ENCODE measurements around the gene PTAR1.

The PTAR1 gene

DNA sequence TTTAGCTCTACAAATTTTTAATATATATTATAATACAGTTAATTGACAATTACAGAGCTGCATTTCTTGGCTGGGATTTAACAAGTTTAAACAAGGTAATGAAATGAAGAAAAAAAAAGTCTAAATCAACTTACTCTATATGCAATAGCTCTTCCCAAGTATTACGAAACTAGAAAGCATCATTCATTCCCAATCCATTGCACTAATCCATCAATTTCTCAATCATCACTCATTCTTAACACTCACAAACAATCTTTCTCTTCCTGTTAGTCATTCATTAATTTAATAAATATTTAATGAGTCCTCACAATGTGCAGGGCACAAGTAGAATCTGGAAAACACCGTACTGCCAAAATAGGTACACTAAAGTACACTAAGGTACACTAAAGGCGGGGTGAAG is 44.7 kb downstream of the PTAR1 start:
- Histone ChIP-seq H3K23ac (ENCODE audit: low read length) (no peak overlapping the region), H3K4me1 (ENCODE audit: control insufficient read depth, low read depth, low read length) (no peaks in the 10 kb centered on the region), H3K4me2 (ENCODE audit: low read length) (no peak overlapping the region), H2AK5ac (ENCODE audit: low read length) (no peak overlapping the region), H3K79me1 (ENCODE audit: low read length) (peaks cover 1% of the 10 kb centered on the region), H2BK15ac (replicated peaks; ENCODE audit: low read depth) (no peak overlapping the region), H4K5ac (ENCODE audit: low read length) (no peak overlapping the region), H4K8ac (ENCODE audit: low read depth, low read length) (no peak overlapping the region), H2BK120ac (ENCODE audit: low read depth, low read length) (no peak overlapping the region), H3K9ac (ENCODE audit: low read length) (no peak overlapping the region), H3K79me2 (ENCODE audit: control insufficient read depth, insufficient read depth, low read length) (no peaks in the 10 kb centered on the region), H3K27ac (ENCODE audit: low read depth, low read length) (no peak overlapping the region), H3K27me3 (ENCODE audit: insufficient read depth, low read length, poor library complexity) (no peaks in the 10 kb centered on the region), H3K18ac (ENCODE audit: low read length) (no peak overlapping the region), H3K56ac (ENCODE audit: low read length) (no peak overlapping the region), H3K4ac (ENCODE audit: low read depth, low read length) (no peak overlapping the region), H2BK5ac (ENCODE audit: low read length) (no peak overlapping the region), H3K4me3 (ENCODE audit: low read length) (no peak overlapping the region), H3K36me3 (ENCODE audit: control insufficient read depth, insufficient read depth, low read length) (no peaks in the 10 kb centered on the region)
- 100% methylated on average over 1 of the region's 3 CpGs for WGBS (ENCODE audit: extremely low coverage, insufficient coverage, low lambda C conversion rate)
- no peak for DNase-seq

DNA sequence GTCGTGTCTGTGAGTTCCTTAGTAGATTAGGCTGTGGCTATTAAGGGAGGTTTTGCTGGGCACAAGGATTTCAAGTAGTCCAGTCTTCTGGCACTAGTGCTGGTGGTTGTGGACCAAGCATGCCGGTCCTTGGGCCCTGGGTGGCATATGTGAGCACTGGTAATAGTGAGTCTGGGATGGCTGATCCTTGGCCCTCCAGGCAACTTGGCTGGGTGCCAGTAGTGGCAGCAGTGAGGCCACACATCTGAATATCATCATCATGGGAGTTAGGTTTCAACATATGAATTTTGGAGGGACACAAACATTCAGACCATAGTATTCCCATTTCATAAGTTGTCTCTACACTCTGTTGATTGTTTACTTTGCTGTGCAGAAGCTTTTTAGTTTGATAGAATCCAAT is 62.3 kb downstream of the PTAR1 start:
- no CpG with 5 or more reads among the region's 2 CpGs for WGBS (ENCODE audit: extremely low coverage, insufficient coverage, low lambda C conversion rate)
- H3K27me3 ChIP-seq (ENCODE audit: insufficient read depth, low read length, poor library complexity) = no peaks in the 10 kb centered on the region
- no peaks in the 10 kb centered on the region for H3K36me3 ChIP-seq (ENCODE audit: control insufficient read depth, insufficient read depth, low read length)
- H3K4ac ChIP-seq (ENCODE audit: low read depth, low read length) = no peak overlapping the region
- H3K4me2 ChIP-seq (ENCODE audit: low read length) = no peak overlapping the region
- DNase-seq = no peak
- H3K4me1 ChIP-seq (ENCODE audit: control insufficient read depth, low read depth, low read length) = no peaks in the 10 kb centered on the region
- no peak overlapping the region for H3K4me3 ChIP-seq (ENCODE audit: low read length)
- H2BK120ac ChIP-seq (ENCODE audit: low read depth, low read length) = no peak overlapping the region
- no peak overlapping the region for H4K8ac ChIP-seq (ENCODE audit: low read depth, low read length)
- H3K9ac ChIP-seq (ENCODE audit: low read length) = no peak overlapping the region
- H2BK15ac ChIP-seq (replicated peaks; ENCODE audit: low read depth) = no peak overlapping the region
- H3K27ac ChIP-seq (ENCODE audit: low read depth, low read length) = no peak overlapping the region
- H3K56ac ChIP-seq (ENCODE audit: low read length) = no peak overlapping the region
- no peak overlapping the region for H3K23ac ChIP-seq (ENCODE audit: low read length)
- H2BK5ac ChIP-seq (ENCODE audit: low read length) = no peak overlapping the region
- H3K79me1 ChIP-seq (ENCODE audit: low read length) = no peaks in the 10 kb centered on the region
- no peak overlapping the region for H4K5ac ChIP-seq (ENCODE audit: low read length)
- H3K79me2 ChIP-seq (ENCODE audit: control insufficient read depth, insufficient read depth, low read length) = no peaks in the 10 kb centered on the region
- no peak overlapping the region for H3K18ac ChIP-seq (ENCODE audit: low read length)
- no peak overlapping the region for H2AK5ac ChIP-seq (ENCODE audit: low read length)

DNA sequence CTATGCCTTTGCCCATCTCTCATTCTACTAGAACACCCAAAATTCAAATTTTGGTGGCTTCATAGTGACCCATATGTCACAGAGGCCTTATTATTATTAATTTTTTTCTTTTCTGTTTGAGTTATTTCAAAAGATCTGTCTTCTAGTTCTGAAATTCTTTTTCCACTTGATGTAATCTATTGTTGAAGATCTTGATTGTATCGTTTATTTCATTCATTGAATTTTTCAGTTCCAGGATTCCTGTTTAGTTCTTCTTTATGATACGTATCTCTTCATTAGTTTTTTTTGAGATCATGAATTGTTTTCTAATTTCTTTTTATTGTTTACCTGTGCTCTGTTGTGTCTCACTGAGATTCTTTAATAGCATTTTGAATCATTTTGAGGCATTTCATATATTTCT is 63.0 kb downstream of the PTAR1 start:
- Histone ChIP-seq H3K18ac (ENCODE audit: low read length) (no peak overlapping the region), H3K36me3 (ENCODE audit: control insufficient read depth, insufficient read depth, low read length) (no peaks in the 10 kb centered on the region), H3K27me3 (ENCODE audit: insufficient read depth, low read length, poor library complexity) (no peaks in the 10 kb centered on the region), H2BK5ac (ENCODE audit: low read length) (no peak overlapping the region), H3K4ac (ENCODE audit: low read depth, low read length) (no peak overlapping the region), H3K23ac (ENCODE audit: low read length) (no peak overlapping the region), H2BK120ac (ENCODE audit: low read depth, low read length) (no peak overlapping the region), H2AK5ac (ENCODE audit: low read length) (no peak overlapping the region), H3K4me1 (ENCODE audit: control insufficient read depth, low read depth, low read length) (no peaks in the 10 kb centered on the region), H3K4me2 (ENCODE audit: low read length) (no peak overlapping the region), H2BK15ac (replicated peaks; ENCODE audit: low read depth) (no peak overlapping the region), H3K79me2 (ENCODE audit: control insufficient read depth, insufficient read depth, low read length) (no peaks in the 10 kb centered on the region), H3K9ac (ENCODE audit: low read length) (no peak overlapping the region), H3K56ac (ENCODE audit: low read length) (no peak overlapping the region), H3K79me1 (ENCODE audit: low read length) (no peaks in the 10 kb centered on the region), H3K4me3 (ENCODE audit: low read length) (no peak overlapping the region), H4K8ac (ENCODE audit: low read depth, low read length) (no peak overlapping the region), H4K5ac (ENCODE audit: low read length) (no peak overlapping the region), H3K27ac (ENCODE audit: low read depth, low read length) (no peak overlapping the region)
- no CpG with 5 or more reads among the region's 2 CpGs for WGBS (ENCODE audit: extremely low coverage, insufficient coverage, low lambda C conversion rate)
- DNase-seq = no peak

DNA sequence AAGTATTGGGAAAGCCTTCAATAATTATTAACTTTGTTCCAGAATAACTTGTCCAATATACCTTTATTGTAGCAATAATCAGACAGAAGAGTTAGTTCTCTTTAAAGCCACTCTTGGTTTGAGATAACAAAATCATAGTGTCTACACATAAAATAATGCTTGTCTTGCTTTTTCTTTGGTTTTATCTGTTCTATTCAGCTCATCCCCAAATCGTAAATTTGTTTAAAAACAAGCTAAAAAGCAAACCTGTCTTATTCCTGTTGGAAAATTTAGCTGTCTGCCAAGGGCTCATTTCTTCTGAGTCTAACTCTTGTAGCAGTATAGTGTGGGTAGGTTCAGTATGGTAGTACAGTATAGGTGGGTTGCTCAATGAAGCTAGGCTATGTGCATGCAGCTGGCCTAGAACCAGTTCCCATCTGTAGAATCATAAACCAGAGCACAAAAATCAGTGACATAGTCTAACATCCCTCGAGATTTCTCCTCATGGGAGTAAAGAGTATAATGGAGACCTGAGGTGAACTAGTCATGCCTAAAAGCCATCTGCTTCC is 69.7 kb downstream of the PTAR1 start:
- no peaks in the 10 kb centered on the region for H3K4me1 ChIP-seq (ENCODE audit: control insufficient read depth, low read depth, low read length)
- H3K27me3 ChIP-seq (ENCODE audit: insufficient read depth, low read length, poor library complexity) = no peaks in the 10 kb centered on the region
- WGBS (ENCODE audit: extremely low coverage, insufficient coverage, low lambda C conversion rate) = no CpG with 5 or more reads among the region's 2 CpGs
- H3K36me3 ChIP-seq (ENCODE audit: control insufficient read depth, insufficient read depth, low read length) = no peaks in the 10 kb centered on the region
- H2BK15ac ChIP-seq (replicated peaks; ENCODE audit: low read depth) = no peak overlapping the region
- H3K23ac ChIP-seq (ENCODE audit: low read length) = no peak overlapping the region
- H3K79me2 ChIP-seq (ENCODE audit: control insufficient read depth, insufficient read depth, low read length) = no peaks in the 10 kb centered on the region
- no peak overlapping the region for H3K18ac ChIP-seq (ENCODE audit: low read length)
- no peak overlapping the region for H3K9ac ChIP-seq (ENCODE audit: low read length)
- H2AK5ac ChIP-seq (ENCODE audit: low read length) = no peak overlapping the region
- H4K8ac ChIP-seq (ENCODE audit: low read depth, low read length) = no peak overlapping the region
- no peak overlapping the region for H3K4ac ChIP-seq (ENCODE audit: low read depth, low read length)
- no peaks in the 10 kb centered on the region for H3K79me1 ChIP-seq (ENCODE audit: low read length)
- H3K56ac ChIP-seq (ENCODE audit: low read length) = no peak overlapping the region
- no peak overlapping the region for H3K4me3 ChIP-seq (ENCODE audit: low read length)
- no peak overlapping the region for H3K27ac ChIP-seq (ENCODE audit: low read depth, low read length)
- DNase-seq = no peak
- no peak overlapping the region for H2BK5ac ChIP-seq (ENCODE audit: low read length)
- no peak overlapping the region for H3K4me2 ChIP-seq (ENCODE audit: low read length)
- H4K5ac ChIP-seq (ENCODE audit: low read length) = no peak overlapping the region
- no peak overlapping the region for H2BK120ac ChIP-seq (ENCODE audit: low read depth, low read length)

DNA sequence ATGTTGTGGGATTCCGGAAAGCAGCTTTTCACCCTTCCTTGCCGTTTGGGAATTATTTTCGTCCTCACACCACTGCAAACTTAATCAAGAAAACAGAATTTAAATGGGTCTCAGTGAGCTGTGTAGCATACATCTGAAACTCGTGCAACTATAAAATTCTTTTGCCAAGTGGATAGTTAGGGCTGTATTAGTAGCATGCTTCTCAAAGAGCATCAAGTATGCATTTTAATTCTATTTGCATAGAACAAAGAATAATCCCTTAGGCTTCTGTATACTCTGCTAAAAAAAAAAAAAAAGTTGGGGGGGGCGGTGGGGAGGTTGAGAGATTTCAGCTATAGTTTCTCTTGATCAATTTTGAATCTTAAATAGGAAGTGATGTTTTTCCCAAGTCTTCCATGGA is 75.9 kb downstream of the PTAR1 start:
- Histone ChIP-seq H3K9ac (ENCODE audit: low read length) (no peak overlapping the region), H2BK120ac (ENCODE audit: low read depth, low read length) (no peak overlapping the region), H4K8ac (ENCODE audit: low read depth, low read length) (no peak overlapping the region), H3K23ac (ENCODE audit: low read length) (no peak overlapping the region), H3K79me1 (ENCODE audit: low read length) (no peaks in the 10 kb centered on the region), H3K79me2 (ENCODE audit: control insufficient read depth, insufficient read depth, low read length) (no peaks in the 10 kb centered on the region), H3K4me2 (ENCODE audit: low read length) (no peak overlapping the region), H3K27ac (ENCODE audit: low read depth, low read length) (no peak overlapping the region), H3K4me1 (ENCODE audit: control insufficient read depth, low read depth, low read length) (no peaks in the 10 kb centered on the region), H3K4me3 (ENCODE audit: low read length) (no peak overlapping the region), H2BK5ac (ENCODE audit: low read length) (no peak overlapping the region), H3K18ac (ENCODE audit: low read length) (no peak overlapping the region), H2BK15ac (replicated peaks; ENCODE audit: low read depth) (no peak overlapping the region), H3K56ac (ENCODE audit: low read length) (no peak overlapping the region), H3K4ac (ENCODE audit: low read depth, low read length) (no peak overlapping the region), H4K5ac (ENCODE audit: low read length) (no peak overlapping the region), H3K27me3 (ENCODE audit: insufficient read depth, low read length, poor library complexity) (no peaks in the 10 kb centered on the region), H2AK5ac (ENCODE audit: low read length) (no peak overlapping the region), H3K36me3 (ENCODE audit: control insufficient read depth, insufficient read depth, low read length) (no peaks in the 10 kb centered on the region)
- WGBS (ENCODE audit: extremely low coverage, insufficient coverage, low lambda C conversion rate) = no CpG with 5 or more reads among the region's 5 CpGs
- DNase-seq = no peak

DNA sequence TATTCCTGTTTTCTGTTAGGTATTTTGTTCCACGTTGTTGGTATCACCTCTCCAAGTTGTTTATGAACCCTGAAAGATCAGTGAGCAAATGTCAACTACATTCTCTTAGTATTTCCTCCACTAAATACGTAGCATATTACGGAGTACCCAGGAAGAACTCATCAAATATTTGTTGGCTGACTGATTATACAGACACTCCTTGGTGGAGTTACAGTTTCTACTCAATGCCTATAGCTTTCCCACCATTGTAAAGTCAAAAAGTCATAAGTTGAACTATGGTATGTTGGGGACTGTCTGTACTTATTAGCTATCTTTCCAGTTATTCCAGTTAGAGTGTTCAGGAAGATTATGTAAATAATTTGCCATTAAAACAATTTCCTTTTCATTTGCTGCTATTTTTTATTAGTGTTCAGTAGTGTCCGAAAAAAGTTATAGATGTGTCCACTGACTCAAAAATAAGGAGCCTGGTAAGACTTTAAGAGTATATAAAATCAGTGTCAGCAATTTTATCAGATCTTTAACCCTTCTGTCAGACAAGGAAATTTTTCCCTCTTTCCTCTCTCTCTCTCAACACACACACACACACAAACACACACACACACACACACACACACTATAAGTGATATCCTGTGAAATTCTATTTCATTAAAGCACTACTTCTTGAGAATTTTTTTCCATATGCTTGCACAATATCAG is 80.8 kb downstream of the PTAR1 start:
- H3K27me3 ChIP-seq (ENCODE audit: insufficient read depth, low read length, poor library complexity) = no peaks in the 10 kb centered on the region
- H3K79me1 ChIP-seq (ENCODE audit: low read length) = no peaks in the 10 kb centered on the region
- H3K23ac ChIP-seq (ENCODE audit: low read length) = no peak overlapping the region
- H3K4me1 ChIP-seq (ENCODE audit: control insufficient read depth, low read depth, low read length) = no peaks in the 10 kb centered on the region
- H2AK5ac ChIP-seq (ENCODE audit: low read length) = no peak overlapping the region
- no peak overlapping the region for H4K5ac ChIP-seq (ENCODE audit: low read length)
- no CpG with 5 or more reads among the region's 4 CpGs for WGBS (ENCODE audit: extremely low coverage, insufficient coverage, low lambda C conversion rate)
- no peak overlapping the region for H2BK15ac ChIP-seq (replicated peaks; ENCODE audit: low read depth)
- H3K4me3 ChIP-seq (ENCODE audit: low read length) = no peak overlapping the region
- H3K27ac ChIP-seq (ENCODE audit: low read depth, low read length) = no peak overlapping the region
- no peak overlapping the region for H3K4me2 ChIP-seq (ENCODE audit: low read length)
- no peak overlapping the region for H3K18ac ChIP-seq (ENCODE audit: low read length)
- H2BK120ac ChIP-seq (ENCODE audit: low read depth, low read length) = no peak overlapping the region
- no peak for DNase-seq
- no peaks in the 10 kb centered on the region for H3K36me3 ChIP-seq (ENCODE audit: control insufficient read depth, insufficient read depth, low read length)
- no peaks in the 10 kb centered on the region for H3K79me2 ChIP-seq (ENCODE audit: control insufficient read depth, insufficient read depth, low read length)
- no peak overlapping the region for H4K8ac ChIP-seq (ENCODE audit: low read depth, low read length)
- no peak overlapping the region for H2BK5ac ChIP-seq (ENCODE audit: low read length)
- H3K4ac ChIP-seq (ENCODE audit: low read depth, low read length) = no peak overlapping the region
- no peak overlapping the region for H3K56ac ChIP-seq (ENCODE audit: low read length)
- no peak overlapping the region for H3K9ac ChIP-seq (ENCODE audit: low read length)

Data from mesendoderm (in vitro differentiated cells).